NCI-H2107 (cell line): ENCODE results near the gene KDM1A.

Source experiments
- DNase-seq: peaks from one replicate; lab custom pipeline; 2025; lab: John Stamatoyannopoulos, UW

KDM1A gene

DNA sequence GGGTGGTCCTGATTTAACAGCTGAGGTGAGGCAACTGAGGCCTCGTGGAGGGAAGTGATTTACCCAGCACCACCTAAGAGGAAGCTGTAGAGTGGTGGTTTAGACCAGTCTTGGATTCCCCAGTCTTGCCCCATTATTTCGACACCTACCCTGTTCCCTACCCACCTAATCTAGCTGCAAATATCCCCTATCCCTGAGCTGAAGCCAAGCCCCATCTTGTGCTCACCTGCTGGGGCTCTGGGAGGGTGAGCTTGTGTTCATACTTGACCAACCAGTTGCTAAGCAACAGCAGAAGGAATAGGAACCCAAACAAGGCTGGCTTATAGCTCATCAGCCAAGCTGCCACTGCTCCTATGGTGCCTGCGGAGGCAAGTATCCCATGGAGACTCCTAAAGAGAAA is 5.6 kb upstream of the KDM1A start:
- DNase-seq = peak; percentile 91

DNA sequence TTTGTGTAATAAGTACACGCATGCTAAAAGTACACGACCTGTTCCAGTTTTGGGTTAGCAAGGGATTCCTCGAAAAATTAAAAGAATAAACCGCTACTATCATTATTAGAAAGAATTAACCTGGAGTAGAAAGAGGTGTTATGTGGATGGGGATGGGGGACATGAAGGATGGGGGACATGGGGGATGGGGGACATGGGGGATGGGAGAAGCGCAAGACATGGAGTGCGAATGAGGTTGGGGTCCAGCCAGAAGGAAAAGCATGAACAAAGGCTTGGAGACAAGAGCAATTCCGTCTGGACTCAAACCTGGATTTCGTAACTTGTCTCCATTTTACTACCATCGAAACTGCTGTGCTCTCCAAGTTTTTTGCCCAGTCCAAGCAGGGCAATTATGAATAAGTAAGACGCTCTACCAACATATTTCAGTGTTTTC is 591 bp upstream of the KDM1A start:
- no peak for DNase-seq

DNA sequence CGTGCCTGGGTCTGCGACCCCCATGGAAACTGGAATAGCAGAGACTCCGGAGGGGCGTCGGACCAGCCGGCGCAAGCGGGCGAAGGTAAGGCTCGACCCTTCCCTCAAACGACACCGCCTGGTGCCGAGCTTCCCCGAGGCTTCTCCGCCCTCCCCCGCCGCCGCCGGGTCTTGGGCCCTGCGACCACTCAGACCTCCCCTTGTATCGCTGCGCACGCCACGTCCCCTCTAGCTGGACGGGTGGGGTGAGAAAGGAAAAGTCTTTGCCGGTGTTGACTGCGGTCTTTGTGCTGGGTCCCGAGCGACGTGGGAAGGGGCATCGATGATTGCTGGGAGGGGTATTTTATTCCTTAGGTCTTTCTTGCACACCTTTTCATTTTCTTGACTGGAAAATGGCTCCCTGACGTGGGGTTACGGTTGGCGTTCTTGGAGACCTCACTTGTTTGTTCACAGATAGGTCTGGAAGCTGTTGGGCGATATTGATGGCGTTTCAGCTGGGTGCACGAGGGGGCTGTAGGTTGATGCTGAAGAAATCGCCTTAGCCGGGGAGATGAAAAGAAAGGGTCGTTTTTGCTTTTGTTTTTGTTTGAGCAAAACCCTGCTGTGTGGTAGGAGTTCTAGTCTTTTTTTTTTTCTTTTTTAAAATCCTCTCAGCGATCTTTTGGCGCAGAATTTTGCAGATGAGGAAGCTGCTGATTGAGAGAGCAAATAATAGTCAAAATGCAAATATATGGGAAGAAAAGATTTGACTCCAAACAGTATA is 776 bp downstream of the KDM1A start:
- no peak for DNase-seq

DNA sequence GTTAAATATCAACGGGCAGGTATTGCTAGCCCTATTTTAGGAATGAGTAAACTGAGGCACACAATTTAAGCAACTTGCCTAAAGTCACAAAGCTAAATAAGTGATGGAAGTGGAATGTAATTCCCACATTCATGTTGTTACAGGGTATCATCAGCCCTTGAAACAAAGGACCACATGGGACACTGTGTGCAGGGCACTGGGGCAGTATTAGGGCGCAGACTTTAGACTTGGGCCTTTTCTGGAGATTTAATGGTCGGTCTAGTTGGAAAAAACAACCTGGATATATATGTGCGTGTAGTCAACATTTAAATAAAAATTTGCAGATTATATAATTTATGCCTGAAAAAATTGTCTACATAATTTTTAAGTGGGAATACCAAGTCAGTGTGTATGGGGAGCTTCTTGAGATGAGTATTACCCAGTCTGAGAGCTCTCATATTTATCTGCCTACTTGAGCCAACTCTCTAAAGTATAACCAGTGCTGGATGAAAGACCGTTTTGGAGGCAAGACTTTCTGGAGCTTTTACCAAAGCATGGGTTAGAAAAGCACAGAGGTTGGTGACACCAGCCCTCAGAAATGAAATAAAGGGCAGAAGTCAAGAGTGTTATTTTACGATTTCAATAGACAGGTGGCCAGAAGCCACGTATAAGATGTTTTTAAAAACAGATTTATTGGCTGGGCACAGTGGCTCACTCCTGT is 1.6 kb downstream of the KDM1A start:
- DNase-seq = no peak

DNA sequence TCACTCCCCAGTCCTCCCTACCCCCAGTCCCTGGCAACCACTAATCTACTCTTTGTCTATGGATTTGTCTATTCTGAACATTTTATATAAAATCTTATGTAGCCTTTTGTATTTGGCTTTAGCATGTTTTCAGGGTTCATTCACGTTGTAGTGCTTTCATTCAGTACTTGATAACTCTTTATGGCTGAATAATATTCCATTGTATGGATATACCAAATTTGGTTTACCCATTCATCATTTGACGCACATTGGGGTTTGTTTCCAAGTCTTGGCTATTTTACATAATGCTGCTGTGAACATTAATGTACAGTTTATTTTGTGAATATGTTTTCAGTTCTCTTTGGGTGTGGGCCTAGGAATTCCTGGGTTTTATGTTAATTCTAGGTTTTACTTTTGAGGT is 2.6 kb downstream of the KDM1A start:
- no peak for DNase-seq

DNA sequence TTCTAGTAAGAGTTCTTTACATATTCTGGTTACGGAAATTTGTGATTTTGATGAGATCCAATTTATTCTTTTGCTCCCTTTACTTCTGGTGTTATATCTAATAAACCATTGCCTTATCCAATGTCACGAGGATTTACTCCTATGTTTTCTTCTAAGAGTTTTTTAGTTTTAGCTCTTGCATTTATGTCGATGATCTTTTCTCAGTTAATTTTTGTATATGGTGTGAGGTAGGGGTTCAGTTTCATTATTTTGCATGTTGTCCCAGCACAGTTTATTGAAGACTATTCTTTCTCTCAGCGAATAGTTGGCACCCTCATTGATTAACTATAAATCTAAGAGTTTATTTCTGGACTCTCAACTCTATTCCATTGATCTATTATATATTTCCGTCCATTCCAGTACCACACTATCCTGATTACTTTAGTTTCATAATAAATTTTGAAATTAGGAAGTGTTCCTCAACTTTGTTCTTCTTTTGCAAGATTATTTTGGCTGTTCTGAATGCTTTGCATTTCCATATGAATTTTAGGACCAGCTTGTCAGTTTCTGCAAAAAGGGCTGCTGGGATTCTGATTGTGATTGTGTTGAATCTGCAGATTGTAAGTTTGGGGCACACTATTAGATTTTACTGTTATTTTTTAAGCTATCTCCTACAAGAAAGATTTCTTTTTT is 4.0 kb downstream of the KDM1A start:
- no peak for DNase-seq

GRCh38 chr1:23026568-23026967 is 7.3 kb downstream of the KDM1A start:
- no peak for DNase-seq

- no peak for DNase-seq
Measured at GRCh38 chr1:23027352-23027907, 8.2 kb downstream of the KDM1A start.

DNA sequence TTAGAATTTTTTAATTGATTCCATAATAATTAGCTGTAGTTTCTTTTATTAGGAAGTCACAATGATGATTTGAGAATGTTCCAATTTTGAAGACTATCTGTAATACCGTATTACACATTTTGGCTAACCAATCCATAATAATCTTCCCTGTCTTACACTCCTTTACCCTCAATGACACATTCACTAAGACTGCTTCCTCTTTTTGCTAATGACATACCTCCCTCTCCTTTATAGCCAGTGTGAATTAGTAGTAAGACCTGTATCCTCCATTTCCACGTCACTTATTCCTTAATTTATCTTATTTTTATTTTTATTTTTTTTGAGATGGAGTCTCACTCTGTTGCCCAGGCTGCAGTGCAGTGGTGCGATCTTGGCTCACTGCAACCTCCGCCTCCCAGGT is 10.1 kb downstream of the KDM1A start:
- no peak for DNase-seq

GRCh38 chr1:23035823-23036452 is 16.7 kb downstream of the KDM1A start:
- no peak for DNase-seq

DNA sequence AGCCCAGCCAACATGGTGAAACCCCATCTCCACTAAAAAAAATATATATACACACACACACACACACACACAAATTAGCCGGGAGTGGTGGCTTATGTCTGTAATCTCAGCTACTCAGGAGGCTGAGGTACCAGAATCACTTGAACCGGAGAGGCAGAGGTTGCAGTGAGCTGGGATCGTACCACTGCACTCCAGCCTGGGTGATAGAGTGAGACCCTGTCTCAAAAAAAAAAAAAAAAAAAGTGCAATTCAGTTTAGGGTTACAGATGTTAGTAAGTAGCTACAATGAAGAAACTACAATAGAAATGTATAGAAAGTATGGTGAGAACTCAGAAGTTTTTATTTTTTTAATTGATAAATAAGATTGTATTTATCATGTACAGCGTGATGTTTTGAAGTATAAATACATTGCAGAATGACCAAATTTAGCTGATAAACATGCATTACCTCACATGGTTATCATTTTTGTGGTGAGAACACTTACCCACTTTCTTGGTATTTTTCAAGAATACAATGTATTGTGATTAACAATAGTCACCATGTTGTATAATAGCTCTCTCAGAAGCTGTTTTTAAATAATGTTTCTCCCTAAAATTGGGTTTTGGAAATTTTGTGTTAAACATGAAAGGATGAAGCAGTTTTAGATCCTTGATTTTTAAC is 17.9 kb downstream of the KDM1A start:
- DNase-seq = no peak

GRCh38 chr1:23039308-23039826 is 20.1 kb downstream of the KDM1A start:
- no peak for DNase-seq

DNA sequence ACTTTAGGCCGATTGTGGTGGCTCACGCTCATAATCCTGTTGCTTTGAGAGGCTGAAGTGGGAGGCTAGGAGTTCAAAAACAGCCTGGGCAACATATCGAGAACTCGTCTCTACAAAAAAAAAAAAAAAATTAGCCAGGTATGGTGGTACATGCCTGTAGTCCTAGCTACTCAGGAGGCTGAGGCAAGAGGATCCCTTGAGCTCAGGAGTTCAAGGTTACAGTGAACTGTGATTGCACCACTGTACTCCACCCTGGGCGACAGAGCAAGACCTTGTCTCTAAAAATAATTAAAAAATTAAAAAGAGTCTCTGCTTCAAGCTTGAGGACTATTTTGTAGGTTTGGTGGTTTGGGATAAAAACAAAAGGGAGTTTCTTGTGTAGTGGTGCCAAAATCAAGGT is 21.2 kb downstream of the KDM1A start:
- no peak for DNase-seq

- DNase-seq = no peak
Measured at GRCh38 chr1:23044035-23044434, 24.8 kb downstream of the KDM1A start.

DNA sequence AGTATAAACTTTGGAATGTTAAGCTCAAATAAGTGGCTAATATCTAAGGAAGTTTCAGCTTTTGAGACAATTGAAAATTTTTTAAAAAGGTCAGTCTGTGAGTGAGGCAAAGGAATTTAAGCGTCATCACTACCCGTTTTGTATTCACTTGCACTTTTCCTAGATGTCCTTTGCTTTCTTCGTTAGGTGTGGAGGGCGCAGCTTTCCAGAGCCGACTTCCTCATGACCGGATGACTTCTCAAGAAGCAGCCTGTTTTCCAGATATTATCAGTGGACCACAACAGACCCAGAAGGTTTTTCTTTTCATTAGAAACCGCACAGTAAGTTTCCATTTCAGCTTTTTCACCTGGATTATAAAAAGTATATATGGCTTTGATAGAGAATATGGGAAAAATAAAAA is 30.9 kb downstream of the KDM1A start:
- DNase-seq = no peak

- DNase-seq = no peak
Measured at GRCh38 chr1:23051290-23051909, 32.1 kb downstream of the KDM1A start.

DNA sequence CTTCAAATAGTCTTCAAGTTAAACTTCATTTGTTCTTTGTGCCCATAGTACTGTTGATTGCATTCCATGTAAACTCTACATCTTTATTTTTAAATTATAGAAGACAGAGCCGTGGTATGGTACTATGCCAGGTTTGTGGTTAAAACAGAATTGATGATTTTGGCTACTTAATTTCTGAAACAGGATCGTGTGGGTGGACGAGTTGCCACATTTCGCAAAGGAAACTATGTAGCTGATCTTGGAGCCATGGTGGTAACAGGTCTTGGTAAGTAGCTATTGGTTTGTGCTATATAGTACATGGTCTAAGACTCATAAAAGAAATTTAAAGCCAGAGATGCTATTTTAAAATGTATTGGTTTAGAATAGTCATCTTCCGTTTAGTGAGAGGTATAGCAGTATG is 38.0 kb downstream of the KDM1A start:
- DNase-seq = no peak

GRCh38 chr1:23062271-23062670 is 43.0 kb downstream of the KDM1A start:
- DNase-seq = no peak

DNA sequence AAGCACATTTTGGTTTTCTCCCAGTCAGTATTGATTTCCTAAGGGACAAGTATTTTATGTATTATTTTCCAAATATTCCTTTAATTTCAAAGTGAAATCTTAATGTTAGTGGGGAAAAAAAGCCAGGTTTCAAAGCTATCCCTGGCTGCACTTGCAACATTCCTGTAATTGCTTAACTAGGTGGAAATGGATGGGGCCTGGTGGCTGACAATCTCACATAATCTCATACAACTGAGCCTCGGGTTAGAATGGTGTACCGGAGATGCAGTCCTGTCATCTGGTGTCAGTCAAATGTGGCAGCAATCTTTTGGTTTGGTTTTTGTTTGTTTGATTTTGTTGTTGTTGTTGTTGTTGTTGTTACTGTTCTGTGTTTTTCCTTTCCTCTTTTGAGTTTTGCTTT is 46.1 kb downstream of the KDM1A start:
- DNase-seq = no peak

DNA sequence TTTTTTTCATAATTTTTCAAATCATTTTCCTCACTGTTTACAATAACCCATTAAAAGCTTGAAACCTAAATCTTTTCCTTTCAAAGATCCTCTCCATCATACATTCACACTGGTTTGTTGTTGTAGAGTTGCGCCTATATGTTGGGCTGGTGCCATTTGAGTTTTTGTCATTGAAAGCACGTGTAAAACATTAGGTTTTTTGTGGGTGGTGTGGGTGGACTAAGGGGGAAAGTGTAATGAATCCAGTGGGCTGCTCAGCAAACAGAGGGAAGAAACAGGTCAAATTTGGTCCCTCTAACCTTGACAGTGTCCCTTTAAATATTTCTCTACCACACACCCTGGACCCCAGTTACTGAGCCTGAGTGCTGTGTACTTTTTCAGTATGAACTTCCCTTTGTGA is 46.8 kb downstream of the KDM1A start:
- no peak for DNase-seq

DNA sequence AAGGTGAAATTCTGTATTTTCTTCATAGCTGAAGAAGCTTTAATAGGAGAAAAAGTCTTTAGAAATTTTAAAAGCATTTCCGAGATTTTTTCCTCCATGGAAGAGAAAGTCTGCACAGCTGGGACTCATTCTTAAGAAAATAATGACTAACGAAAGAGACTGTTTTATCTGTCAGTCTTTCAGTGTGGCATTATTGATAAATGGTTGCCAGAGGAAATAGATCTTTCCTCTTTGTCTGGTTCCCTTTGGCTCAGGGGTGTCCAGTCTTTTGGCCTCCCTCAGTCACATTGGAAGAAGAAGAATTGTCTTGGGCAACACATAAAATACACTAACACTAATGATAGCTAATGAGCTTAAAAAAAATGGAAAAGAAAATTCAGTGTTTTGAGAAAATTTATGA is 49.9 kb downstream of the KDM1A start:
- DNase-seq = no peak
